ENCODE measurements around the gene BLTP2.
"Not testable (repeated sequence)": the region's sequence is repeated elsewhere in the genome, so short reads cannot be mapped to it uniquely, and the experiment has no call there.

The BLTP2 gene

GRCh38 chr17:28646039-28646754, 1.2 kb upstream of the BLTP2 start:
- DNase-seq (ENCODE audit: low read depth in 2 of 2), result no peak

- no peak for DNase-seq (ENCODE audit: low read depth in 2 of 2)
Measured at GRCh38 chr17:28645576-28645939, 600 bp upstream of the BLTP2 start.

GRCh38 chr17:28643983-28644786, 773 bp downstream of the BLTP2 start:
- DNase-seq (ENCODE audit: low read depth in 2 of 2), result no peak

GRCh38 chr17:28641579-28641978, 3.4 kb downstream of the BLTP2 start:
- no peak for DNase-seq (ENCODE audit: low read depth in 2 of 2)

- DNase-seq (ENCODE audit: low read depth in 2 of 2), result no peak
Measured at GRCh38 chr17:28635506-28635905, 9.5 kb downstream of the BLTP2 start.

- DNase-seq (ENCODE audit: low read depth in 2 of 2), result no peak
Measured at GRCh38 chr17:28634206-28634865, 10.6 kb downstream of the BLTP2 start.

- DNase-seq (ENCODE audit: low read depth in 2 of 2), result no peak
Measured at GRCh38 chr17:28626818-28627217, 18.1 kb downstream of the BLTP2 start.

GRCh38 chr17:28624148-28624547, 20.8 kb downstream of the BLTP2 start:
- DNase-seq (ENCODE audit: low read depth in 2 of 2), result no peak

GRCh38 chr17:28623696-28624095, 21.3 kb downstream of the BLTP2 start:
- DNase-seq (ENCODE audit: low read depth in 2 of 2), result no peak

- DNase-seq (ENCODE audit: low read depth in 2 of 2), result no peak
Measured at GRCh38 chr17:28622186-28622585, 22.8 kb downstream of the BLTP2 start.

- no peak for DNase-seq (ENCODE audit: low read depth in 2 of 2)
Measured at GRCh38 chr17:28620010-28620409, 24.9 kb downstream of the BLTP2 start.

- no peak for DNase-seq (ENCODE audit: low read depth in 2 of 2)
Measured at GRCh38 chr17:28618464-28618863, 26.5 kb downstream of the BLTP2 start.

GRCh38 chr17:28616281-28616680, 28.7 kb downstream of the BLTP2 start:
- no peak for DNase-seq (ENCODE audit: low read depth in 2 of 2)

- DNase-seq (ENCODE audit: low read depth in 2 of 2), result no peak
Measured at GRCh38 chr17:28615260-28615940, 29.6 kb downstream of the BLTP2 start.

GRCh38 chr17:28613931-28614381, 31.0 kb downstream of the BLTP2 start, which contains the start of gene RSKR:
RSKR (minus strand) TSS chr17:28614185; CDS start chr17:28614161, 24 bp downstream.
- DNase-seq (ENCODE audit: low read depth in 2 of 2), result no peak

- peak in 1 of 2 experiments; percentile 8 for DNase-seq (ENCODE audit: low read depth in 2 of 2)
Measured at GRCh38 chr17:28612936-28613872, 31.8 kb downstream of the BLTP2 start.

- no peak for DNase-seq (ENCODE audit: low read depth in 2 of 2)
Measured at GRCh38 chr17:28612531-28612930, 32.4 kb downstream of the BLTP2 start.

GRCh38 chr17:28610376-28610775, 34.6 kb downstream of the BLTP2 start:
- no peak for DNase-seq (ENCODE audit: low read depth in 2 of 2)

- not testable (repeated sequence) for DNase-seq (ENCODE audit: low read depth in 2 of 2)
Measured at GRCh38 chr17:28604031-28604430, 40.9 kb downstream of the BLTP2 start.

GRCh38 chr17:28599311-28600184, 45.4 kb downstream of the BLTP2 start:
- DNase-seq (ENCODE audit: low read depth in 2 of 2), result peak; percentile 27 to 59

All from stimulated activated CD4-positive, alpha-beta T cell treated with anti-CD3 and anti-CD28 coated beads, Interleukin-12 subunit alpha, Interleukin-12 subunit beta, amount 100 ng/mL, for 24 hours (primary cell).